CD4-positive, CD25-positive, alpha-beta regulatory T cell (primary cell): ENCODE results near the gene CENPL. TPM values are rescaled to one million over a fixed set of nuclear protein-coding genes. Genes with fewer than 3 reads are reported as not detected.

Source experiments
- polyA plus RNA-seq, 4 donors: library from polyadenylated mRNA; unstranded; fragments of 300-500 nt; fragmentation: Illumina TruSeq; gene quantifications; one replicate each; pipeline ENCODE4 v1.2.3, GENCODE V29; 2021
- total RNA-seq: library from RNA; stranded (reverse); gene quantifications from one replicate; pipeline ENCODE4 v1.2.3, GENCODE V29; 2022

Gene CENPL
- total and polyA plus RNA-seq, 5 donors from 2014 or later = 6.7 to 10.2 (median 8.7) TPM

Other genes starting within 250 kb of the CENPL start
- gene SLC9C2, start 221.8 kb downstream of the CENPL start, total RNA-seq = not detected
- gene SLC9C2, start 221.8 kb downstream of the CENPL start, polyA plus RNA-seq = not detected
- not detected for gene TEX50, start 189.5 kb downstream of the CENPL start, total RNA-seq
- gene TEX50, start 189.5 kb downstream of the CENPL start, polyA plus RNA-seq = not detected
- not detected for gene ANKRD45, start 155.0 kb downstream of the CENPL start, total RNA-seq
- not detected for gene ANKRD45, start 155.0 kb downstream of the CENPL start, polyA plus RNA-seq
- 27.9 TPM for gene KLHL20, start 109.9 kb downstream of the CENPL start, total RNA-seq
- 10 to 100 TPM; 19.0 to 30.6 (median 22.1) TPM for gene KLHL20, start 109.9 kb downstream of the CENPL start, polyA plus RNA-seq
- 4.8 TPM for gene DARS2, start 210 bp downstream of the CENPL start, total RNA-seq
- gene DARS2, start 210 bp downstream of the CENPL start, polyA plus RNA-seq = 10 to 100 TPM in 1 of 4 donors, 1 to 10 TPM in 3; 8.9 to 12.5 (median 9.3) TPM
- gene GAS5, start 43.1 kb upstream of the CENPL start, total RNA-seq = 511 TPM
- 100 to 1,000 TPM; 279 to 452 (median 362) TPM for gene GAS5, start 43.1 kb upstream of the CENPL start, polyA plus RNA-seq
- 20.3 TPM for gene ZBTB37, start 43.5 kb upstream of the CENPL start, total RNA-seq
- gene ZBTB37, start 43.5 kb upstream of the CENPL start, polyA plus RNA-seq = 1 to 10 TPM in 2 of 4 donors, under 1 TPM in 2; 0.78 to 1.8 (median 0.97) TPM
- gene SERPINC1, start 92.4 kb upstream of the CENPL start, total RNA-seq = not detected
- gene SERPINC1, start 92.4 kb upstream of the CENPL start, polyA plus RNA-seq = not detected
- gene RC3H1, start 197.5 kb upstream of the CENPL start, total RNA-seq = 54.7 TPM
- gene RC3H1, start 197.5 kb upstream of the CENPL start, polyA plus RNA-seq = 1 to 10 TPM; 2.8 to 6.1 (median 5.0) TPM